Right lobe of liver (tissue), 4 donors: Measurements from ENCODE around the gene POLR2I.

Experiments used
- CTCF ChIP-seq, 4 donors: fragments of 200-600 bp in 3 of 4; fragments of 450-650 bp in 1 of 4; IDR thresholded peaks; one replicate each; pipeline versions ENCODE4 v1.5.1 to v1.8.0; 2016 to 2022; ENCODE audit warnings: antibody characterized with exemption in 4 of 4, mild to moderate bottlenecking in 2 of 4
- POLR2A ChIP-seq: fragments of 450-650 bp; IDR thresholded peaks from one replicate; pipeline ENCODE4 v1.6.1; 2017; ENCODE audit warnings: antibody characterized with exemption, mild to moderate bottlenecking
- donor health status: DM: no; HTN: no; CAD: no.
- donor health status: DM: no; HTN: no; CAD: no.
- donor health status: DM: no; HTN: yes; CAD: no.

- TF ChIP-seq CTCF (IDR thresholded peaks at IDR 0.05) (no peak), POLR2A (no peak)
Observed at GRCh38 chr19:36111200-36111539, 3.5 kb downstream of the POLR2I start.
